Stimulated activated CD4-positive, alpha-beta T cell treated with anti-CD3 and anti-CD28 coated beads, TNF-alpha, amount 100 ng/mL, for 24 hours (primary cell): Measurements from ENCODE around the gene SCN9A.
"Not testable (repeated sequence)": the region's sequence is repeated elsewhere in the genome, so short reads cannot be mapped to it uniquely, and the experiment has no call there.

Source experiments
- DNase-seq, 3 experiments: peaks; one replicate each; pipeline ENCODE4 v3.0.0-alpha.2; 2020; ENCODE audit warnings: low read depth in 3 of 3

The SCN9A gene

DNA sequence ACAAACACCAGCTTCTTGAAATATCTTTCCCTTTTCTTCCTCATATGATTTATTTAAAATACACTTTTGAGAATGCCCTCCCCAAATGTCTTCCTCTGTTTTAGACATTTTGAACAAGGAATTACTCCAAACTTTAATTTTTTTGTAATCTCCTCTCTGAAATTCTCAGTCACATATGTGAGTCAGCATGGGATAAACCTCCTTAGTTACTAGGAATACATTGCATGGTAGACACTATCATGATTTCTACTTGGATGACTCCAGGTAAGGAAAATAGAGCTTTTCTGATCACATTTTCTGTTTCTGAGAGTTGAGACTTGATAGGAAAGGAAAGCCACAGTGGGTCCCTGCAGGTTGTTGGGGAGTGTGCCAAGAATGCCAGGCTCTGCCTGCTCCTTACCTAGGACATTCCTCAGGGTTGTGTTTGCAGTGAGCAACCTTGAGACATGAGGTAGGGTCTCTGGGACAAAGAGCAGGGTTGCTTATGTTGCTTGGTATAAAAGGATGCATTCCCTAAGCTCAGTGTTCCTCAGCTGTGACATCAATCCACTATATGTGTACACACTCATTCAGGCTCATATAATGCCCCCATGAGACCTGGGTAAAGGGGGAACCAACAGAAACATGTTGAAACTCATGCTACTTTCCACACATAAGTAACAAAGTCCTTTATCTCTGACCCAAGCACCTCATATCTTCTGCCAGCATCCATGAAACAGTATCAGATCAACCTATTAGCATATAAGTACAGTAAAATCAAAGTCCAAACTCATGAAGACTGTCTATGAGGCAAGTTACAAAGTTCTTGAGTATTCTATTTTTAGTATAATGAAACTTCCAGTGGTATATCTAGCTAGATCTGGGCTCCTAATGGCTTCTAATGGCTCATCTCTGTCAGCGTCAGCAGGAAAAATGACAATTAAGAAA, 135.1 kb downstream of the SCN9A start:
- DNase-seq, result no peak

DNA sequence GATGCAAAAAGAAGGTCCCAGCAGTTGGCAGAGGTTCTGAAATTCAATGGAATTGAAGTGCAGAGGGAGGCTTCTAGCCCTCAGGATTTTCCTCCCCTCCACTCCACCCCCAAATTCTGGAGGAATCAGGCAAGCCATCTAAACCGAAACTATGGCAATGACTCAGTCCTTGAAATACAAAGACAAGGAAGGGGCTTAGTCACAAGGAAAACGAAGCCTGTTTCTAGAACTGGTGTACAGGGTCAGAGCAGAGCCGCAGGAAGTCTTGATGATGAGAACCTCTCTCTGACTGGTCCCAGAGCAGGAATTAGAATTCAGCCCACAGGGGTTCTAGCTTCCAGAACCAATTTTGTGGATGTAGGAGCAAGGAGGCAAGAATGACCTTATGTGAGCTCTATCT, 136.2 kb downstream of the SCN9A start:
- no peak for DNase-seq

DNA sequence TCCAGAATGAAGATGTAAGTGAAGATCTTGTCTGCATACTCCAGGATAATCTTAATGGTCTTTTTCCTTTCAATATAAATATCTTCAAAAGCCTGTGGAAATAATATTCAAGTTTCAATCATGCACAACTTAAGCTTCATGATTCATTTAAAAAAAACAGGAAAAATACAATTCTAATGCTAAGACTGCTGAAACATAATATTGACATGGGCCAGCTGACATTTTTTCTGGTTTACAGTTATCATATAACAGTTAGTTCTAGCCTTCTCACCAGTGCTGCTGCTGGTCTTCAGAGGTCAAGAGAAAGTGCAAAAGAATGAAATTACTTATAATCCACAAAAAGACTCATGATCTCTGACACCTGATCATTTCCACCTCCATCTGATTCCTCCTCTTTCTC, 137.6 kb downstream of the SCN9A start:
- no peak for DNase-seq

DNA sequence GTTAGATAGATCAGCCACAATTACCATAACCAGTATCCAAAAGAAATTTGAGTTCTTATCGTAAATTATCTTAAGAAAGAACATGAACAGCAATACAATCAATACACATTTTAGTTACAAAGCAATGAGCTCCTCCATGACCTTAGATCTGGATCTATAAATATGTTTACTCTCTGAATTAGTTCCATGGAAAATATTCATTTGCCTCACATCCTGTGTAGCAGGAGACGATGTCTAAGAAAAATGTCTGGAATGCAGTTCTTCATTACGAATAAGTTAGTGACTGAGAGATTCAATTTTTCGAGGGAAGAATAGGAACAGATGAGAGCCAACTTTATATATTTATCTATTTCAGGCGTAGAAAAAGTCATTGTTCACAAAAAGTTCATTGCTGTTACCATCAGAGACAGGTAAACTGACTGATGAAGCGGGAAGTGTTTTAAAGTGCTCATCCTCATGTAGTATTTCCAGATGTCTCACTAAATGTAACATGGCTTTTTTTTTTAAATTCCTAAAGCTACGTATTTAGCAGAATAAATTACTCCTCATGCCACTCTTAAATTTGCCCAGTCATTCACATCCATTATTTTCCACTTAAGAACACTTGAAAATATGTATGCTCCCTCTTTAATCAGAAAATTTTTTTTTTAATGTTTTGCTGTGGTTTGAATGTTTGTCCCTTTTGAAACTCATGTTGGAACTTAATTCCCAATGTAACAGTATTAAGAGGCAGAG, 141.5 kb downstream of the SCN9A start:
- no peak for DNase-seq

DNA sequence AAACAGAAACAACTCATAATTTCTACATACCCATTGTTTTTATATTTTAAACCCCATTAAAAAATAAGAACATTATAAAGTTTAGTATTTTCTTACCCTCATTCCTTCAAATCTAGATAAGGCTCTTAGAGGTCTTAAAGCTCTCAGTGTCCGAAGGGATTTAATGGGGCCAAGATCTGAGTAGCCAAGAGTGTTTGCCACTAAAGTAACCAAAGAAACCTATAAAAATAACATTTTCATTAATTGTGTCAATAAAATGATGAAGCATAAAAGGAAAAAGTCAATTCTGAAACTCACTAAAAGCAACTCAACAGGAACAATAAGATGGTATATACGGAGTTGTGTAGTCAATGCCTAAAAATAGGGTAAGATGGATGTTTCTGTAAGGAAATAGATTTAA, 142.5 kb downstream of the SCN9A start:
- DNase-seq, result no peak

DNA sequence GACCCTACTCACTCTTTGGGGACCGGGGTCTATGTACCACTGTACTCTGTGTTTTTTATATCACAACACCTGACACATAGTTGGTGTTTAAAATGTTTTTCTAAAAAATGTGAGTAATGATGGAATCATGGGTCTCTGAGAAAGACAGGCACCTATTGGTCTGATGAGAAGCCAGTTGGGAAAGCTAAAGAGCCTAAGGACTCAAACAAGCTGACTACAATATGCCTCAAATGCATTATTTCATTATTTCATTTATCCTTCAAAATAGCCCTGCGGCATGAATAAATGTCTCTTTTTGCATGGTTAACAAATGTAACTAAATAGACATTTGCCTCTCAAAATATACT, 145.0 kb downstream of the SCN9A start:
- DNase-seq, result no peak

DNA sequence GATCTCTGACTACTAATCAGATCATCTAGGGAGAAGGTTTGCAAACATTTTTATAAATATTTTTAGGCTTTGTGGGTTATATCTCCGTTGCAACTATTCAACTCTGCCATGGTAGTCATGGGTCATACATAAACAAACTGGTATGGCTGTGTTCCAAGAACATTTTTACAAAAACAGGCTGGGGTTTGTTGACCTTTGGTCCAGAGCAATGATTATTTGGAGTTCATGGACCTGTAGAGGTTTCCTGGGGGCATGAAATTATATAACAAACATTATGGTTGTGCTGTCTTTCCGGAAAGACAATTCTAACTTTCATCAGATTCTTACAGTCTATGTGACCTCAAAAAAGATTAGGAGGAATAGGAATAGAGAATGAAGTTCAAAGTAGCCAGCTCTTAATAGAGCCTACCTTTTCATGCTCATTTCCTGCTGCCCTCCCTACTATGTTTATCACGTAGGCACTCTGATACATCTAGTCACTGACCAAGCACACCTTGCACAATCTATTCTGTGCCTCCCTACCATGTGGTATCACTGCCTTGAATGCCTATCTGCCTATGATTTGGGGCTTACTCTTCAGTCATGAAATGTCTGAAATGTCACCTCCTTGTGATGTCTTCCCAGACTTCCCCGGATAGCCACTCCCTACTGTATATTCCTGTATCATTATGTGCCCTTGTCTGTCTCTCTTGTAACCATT, 145.6 kb downstream of the SCN9A start:
- no peak for DNase-seq

DNA sequence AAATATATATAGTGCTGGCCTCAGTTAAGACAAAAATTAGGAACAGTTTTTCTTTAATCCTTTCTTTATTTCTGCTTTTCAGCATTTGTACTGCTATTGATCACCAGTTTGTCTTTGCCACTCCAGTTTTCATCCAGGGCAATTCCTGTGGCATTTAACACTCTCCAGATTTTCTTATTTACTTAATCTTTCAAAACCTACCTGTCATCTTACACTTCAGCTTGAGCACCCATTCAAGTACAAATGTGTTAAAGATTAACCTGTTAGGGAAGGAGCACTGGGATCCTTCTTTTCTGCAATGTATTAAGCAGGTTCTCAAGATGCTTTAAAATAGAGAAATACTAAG, 146.1 kb downstream of the SCN9A start:
- DNase-seq, result no peak

DNA sequence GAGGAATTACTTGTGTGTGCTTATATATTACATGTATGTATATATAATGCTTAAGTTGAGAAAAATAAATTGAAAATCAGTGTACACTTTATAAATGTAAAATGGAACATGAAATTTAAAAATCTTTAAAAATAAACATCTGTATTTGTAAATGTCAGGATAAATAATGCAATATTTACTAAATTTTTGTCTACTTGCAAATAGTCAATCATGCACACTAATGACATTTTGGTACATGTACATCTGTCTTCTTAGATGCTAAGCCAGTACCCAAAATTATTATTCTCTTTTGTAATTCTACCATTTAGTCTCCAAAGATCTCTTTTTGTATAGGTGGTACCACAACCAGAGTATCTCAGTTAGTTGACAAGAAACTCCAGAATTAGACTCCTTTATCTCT, 151.5 kb downstream of the SCN9A start:
- DNase-seq, result no peak

DNA sequence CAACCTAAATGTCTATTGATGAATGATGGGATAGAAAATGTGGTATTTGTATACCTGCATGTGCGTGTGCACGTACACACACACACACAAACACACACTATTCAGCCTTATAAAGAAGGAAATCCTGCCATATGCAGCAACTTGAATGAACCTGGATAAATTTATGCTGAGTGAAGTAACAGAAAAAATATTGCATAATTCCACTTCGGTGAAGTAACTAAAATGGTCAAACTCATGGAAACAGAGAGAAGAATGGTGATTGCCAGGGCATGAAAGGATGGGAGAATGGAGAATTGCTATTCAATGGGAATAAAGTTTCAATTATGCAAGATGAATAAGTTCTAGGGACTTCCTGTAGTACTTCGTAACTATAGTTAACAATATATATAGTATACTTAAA, 152.4 kb downstream of the SCN9A start:
- DNase-seq, result no peak

DNA sequence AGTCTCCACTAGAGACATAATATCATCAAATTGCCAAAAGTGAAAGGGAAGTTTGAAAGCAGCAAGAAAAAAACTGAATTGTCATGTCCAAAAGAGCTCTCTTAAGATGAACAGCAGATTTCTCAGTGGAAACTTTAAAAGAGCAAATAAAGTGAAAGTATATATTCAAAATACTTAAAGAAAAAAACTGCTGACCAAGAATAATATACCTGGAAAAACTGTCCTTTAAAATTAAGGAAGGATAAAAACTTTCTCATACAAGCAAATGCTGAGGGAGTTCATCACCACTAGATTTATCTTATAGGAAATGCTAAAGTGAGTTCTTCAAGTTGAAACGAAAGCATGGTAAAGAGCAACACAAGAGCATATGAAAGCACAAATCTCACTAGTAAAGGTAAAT, 164.7 kb downstream of the SCN9A start:
- DNase-seq, result no peak

DNA sequence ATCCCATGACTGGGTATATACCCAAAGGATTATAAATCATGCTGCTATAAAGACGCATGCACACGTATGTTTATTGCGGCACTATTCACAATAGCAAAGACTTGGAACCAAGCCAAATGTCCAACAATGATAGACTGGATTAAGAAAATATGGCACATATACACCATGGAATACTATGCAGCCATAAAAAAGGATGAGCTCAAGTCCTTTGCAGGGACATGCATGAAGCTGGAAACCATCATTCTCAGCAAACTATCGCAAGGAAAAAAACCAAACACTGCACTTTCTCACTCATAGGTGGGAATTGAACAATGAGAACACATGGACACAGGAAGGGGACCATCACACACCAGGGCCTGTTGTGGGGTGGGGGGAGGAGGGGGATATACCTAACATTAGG, 165.8 kb downstream of the SCN9A start:
- not testable (repeated sequence) for DNase-seq

DNA sequence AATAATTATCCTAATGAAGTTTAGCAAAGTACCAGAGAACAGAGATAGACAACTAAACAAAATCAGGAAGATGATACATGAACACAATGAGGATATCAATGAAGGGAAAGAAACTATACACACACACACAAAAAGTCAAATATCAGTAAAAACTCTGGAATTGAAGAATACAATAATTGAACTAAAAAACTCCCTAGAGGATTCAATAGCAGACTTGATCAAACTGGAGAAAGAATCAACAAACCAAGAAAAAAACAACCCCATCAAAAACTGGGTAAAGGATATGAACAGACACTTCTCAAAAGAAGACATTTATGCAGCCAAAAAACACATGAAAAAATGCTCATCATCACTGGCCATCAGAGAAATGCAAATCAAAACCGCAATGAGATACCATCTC, 166.4 kb downstream of the SCN9A start:
- DNase-seq, result not testable (repeated sequence)

DNA sequence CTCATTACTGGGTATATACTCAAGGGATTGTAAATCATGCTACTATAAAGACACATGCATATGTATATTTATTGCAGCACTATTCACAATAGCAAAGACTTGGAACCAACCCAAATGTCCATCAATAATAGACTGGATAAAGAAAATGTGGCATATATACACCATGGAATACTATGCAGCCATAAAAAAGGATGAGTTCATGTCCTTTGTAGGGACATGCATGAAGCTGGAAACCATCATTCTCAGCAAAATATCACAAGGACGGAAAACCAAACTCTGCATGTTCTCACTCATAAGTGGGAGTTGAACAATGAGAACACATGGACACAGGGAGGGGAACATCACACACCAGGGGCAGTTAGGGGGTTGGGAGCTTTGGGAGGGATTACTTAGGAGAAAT, 169.6 kb downstream of the SCN9A start:
- not testable (repeated sequence) for DNase-seq

DNA sequence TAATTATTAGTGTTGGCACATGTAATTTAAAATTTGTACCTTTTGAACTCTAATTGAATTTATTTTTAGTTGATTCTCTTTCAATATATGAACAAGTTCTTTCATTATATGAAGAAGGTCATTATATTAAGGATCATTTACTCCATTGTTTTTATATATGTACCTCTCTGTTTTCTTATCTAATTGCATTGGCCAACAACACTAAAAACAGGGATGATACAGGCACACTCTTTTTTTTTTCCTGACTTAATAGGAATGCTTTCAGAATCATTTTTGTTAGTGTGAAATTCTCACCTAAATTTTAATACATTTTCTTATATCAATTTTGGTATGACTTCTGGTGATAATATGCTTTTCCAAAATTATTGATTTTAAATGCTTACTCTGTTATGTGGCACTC, 173.0 kb downstream of the SCN9A start:
- no peak for DNase-seq

DNA sequence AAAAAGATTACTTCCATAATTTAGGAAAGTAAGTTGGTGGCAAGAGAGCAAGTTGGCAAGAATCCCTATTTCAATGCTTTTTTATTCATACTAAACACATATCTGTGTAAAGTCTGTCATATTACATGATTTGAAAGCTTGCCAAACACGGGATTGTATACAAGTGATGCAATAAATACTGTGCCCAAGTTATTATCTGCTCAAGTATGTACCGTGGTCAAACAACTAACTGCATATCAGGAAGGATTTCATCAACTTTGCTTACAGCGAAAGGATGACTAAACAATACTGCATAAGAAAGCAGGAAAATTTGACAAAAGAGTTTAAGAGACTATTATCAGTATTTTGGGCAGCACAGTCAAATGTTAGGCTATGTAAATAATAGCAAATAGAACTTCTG, 178.3 kb downstream of the SCN9A start:
- no peak for DNase-seq

DNA sequence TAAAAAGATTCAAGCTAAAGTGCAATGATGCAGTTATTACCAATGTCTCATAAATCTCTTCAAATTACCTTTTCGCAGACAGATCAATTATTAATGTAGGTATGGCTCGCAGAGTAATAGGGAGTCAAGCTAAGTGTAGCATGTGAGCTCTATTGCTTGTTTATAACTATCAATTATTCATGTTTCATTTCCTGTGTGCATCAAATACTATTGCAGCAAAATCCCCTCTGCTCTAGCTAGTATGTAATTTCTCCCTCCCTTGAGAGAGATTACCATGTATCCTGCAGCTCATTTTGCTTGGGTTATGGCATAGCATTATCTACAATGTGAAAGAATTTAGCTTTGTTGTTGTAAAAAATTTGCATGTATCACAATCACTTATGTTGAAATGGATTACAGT, 182.3 kb downstream of the SCN9A start:
- DNase-seq, result no peak

DNA sequence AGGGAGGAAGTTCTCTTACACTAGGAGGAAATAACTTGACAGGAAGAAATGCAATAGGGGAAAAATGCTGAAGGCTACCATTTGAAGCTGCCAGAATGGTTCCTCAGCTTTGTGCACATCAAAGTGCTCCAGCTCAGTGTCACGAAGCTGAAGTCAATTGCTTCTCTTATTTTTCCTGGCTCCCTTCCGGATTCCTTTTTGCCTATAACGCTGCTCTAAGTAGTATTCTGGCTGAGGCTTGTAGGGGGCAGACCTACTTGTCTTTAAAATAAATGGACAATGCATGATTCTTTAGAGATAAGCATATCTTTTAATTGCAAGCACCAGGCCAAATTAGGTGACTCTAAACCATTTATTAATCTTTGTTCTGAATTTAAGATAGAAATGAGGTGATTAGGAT, 187.7 kb downstream of the SCN9A start:
- DNase-seq, result no peak

DNA sequence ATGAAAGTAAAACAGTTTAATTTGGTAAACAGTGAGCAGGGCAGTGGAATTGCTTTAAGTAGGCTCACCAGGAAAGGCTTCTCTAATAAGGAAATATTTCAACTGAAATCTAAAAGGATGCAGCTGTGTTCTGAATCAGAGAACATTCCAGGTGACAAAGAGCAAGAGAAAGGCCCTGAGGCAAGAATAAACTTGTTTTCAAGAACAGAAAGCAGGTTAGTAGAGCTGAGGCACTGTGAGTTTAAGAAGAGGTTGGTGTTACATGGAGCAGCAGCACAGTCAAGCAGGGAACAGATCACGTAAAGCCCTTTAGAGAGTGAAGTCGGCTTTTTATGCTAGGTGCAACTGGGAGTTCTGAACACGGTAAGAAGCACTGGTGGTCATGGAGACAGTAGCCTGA, 191.0 kb downstream of the SCN9A start:
- no peak for DNase-seq

DNA sequence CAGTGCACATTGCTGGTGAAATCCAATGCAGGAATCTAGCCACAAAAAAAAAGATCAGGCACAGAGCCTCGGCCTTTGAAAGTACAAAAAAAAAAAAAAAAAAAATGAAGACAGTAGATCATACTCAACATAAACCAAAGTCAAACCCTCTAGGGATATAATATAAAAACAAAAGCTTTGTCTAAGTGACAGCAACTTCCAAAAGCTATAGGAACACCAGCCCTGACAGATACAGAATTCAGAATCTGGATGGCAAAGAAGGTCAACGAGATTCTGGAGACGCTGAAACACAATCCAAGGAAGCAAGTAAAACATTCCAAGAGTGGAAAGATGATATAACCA, 194.0 kb downstream of the SCN9A start:
- no peak for DNase-seq

DNA sequence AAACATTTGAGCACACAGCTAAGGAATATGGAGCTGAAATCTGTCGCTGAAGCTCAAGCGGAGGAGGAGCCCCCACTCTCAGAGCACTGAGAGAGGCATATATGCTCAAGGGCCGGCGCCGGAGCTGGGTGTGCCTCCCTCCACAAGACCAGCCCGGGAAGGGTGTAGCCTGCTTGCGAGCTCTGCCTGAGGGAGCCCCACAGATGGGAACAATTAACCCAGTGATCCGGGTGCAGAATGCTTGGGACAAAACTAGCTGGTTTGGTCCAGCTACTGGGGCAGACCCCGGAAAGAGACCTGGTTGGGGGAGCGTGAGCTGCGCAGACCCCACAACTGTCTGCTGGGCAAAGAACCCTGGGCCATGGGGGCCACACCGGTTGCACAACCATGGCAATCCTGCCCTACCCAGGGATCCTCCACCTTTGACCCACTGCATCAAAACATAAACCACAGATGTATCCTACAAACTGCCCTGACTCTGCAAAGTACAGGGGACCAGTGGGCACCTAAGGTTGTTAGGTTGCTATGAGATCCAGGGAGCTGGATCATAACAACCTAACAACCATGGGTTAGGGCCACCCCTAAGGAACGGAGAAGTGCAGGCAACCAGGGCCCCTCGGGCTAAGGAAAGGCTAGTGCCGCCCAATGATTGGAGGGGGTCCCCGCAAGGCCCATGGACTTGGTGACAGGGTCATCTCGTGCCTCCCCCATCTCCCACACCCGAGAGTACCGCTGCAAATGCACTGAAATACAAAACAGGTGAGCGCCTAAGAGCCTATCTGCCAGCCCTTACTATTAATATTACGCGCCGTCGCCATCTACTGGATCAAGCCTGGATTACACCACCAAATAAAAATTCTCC, 194.6 kb downstream of the SCN9A start:
- peak in 1 of 3 experiments; percentile 8 for DNase-seq

DNA sequence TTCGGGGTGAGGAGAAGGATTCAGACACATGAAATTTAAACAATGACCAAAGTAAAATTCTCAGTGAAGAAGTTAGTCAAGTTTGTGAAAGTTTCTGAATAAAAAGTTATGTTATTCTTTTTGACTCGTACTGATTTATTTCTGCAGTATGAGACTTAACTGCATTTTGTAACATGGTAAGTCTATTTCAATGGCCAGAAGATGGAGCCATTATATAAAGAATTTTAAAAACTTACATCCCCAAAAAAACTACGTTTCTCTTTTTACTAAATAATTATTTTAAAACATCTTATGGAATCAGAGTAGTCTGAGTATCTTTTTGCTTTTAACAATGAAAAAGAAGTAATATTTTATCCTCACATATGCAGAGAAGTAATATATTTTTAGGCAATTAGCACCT, 196.5 kb downstream of the SCN9A start:
- DNase-seq, result no peak
